Islet precursor cell (in vitro differentiated cells): ENCODE measurements around the gene SLC2A4RG.

Source experiments
- DNase-seq: peaks from one replicate; pipeline ENCODE4 v3.0.0-alpha.2; 2018

SLC2A4RG gene, protein sequence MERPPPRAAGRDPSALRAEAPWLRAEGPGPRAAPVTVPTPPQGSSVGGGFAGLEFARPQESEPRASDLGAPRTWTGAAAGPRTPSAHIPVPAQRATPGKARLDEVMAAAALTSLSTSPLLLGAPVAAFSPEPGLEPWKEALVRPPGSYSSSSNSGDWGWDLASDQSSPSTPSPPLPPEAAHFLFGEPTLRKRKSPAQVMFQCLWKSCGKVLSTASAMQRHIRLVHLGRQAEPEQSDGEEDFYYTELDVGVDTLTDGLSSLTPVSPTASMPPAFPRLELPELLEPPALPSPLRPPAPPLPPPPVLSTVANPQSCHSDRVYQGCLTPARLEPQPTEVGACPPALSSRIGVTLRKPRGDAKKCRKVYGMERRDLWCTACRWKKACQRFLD

DNA sequence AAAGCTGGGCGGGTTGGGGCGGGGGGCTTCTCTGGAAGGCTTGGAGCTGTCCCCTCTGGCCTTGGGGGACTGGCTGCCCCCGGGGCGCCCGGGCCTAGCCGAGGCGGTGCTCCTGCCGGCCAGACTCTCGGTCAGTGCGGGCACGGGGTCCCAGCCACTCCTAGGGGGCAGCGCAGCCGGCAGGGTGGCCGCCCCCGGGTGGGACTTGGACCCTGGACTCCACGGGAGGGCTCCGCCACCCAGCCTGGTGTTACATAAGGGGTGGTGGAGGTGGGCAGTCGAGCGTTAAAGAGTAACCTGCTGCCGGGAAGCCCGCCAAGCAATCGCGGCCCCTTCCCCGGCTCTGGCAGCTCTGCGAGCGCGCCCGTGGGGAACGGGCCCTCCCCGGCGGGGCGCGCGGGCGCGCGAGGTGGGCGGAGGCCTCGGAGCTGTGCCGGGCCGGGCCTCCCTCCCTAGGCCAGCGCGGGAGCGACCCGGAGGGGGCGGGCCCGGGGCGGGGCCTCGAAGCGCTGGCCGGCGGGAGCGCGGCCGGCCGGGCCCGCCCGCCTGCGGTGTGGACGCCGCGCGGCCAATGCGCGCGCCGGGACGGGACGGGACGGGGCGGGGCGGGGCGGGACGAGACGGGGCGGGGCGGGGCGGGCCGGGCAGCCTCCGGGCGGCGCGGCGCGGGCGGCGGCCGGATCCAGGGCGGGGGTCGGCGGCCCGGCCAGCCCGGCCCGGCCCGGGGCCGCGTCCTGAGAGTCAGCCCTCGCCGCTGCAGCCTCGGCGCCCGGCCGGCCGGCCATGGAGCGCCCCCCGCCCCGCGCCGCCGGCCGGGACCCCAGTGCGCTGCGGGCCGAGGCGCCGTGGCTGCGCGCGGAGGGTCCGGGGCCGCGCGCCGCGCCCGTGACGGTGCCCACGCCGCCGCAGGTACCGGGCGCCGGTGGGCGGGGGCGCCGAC lies at the start of gene SLC2A4RG:
TSS of gene SLC2A4RG (plus strand) at position 647 of the 940 bp plus-strand sequence. CDS start at position 784, 137 bp downstream.
- DNase-seq, result peak; percentile 79

DNA sequence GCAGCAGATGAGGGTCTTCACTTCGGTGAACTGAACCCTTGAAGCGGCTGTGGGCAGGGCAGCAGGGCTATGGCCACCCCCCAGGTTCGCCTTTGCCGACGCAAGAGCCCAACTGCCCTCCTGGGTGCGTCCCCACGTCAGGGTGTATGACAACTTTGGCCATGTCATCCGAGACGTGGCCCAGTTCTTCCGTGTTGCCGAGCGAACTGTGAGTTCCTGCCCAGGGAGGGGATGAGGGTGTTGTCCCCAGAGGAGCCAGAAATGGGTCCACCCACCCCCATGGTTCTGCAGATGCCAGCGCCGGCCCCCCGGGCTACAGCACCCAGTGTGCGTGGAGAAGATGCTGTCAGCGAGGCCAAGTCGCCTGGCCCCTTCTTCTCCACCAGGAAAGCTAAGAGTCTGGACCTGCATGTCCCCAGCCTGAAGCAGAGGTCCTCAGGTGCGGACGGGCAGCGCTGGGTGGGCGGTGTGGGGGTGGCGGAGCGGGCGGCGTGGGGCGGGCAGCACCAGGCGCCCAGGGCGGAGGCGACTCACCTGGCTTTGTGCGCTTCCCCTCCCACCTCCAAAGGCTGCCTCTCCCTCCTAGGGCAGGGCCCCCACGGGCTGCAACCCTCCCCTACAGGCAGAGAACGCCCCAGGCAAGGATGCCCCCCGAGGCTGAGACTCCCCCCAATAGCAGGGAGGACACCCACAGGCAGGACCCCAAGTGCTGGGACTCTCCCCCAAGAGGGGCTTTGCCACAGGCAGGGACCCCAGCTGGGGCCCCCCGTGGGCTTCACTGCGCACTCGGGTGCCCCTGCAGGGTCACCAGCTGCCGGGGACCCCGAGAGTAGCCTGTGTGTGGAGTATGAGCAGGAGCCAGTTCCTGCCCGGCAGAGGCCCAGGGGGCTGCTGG lies 49.3 kb upstream of the SLC2A4RG start:
- no peak for DNase-seq

DNA sequence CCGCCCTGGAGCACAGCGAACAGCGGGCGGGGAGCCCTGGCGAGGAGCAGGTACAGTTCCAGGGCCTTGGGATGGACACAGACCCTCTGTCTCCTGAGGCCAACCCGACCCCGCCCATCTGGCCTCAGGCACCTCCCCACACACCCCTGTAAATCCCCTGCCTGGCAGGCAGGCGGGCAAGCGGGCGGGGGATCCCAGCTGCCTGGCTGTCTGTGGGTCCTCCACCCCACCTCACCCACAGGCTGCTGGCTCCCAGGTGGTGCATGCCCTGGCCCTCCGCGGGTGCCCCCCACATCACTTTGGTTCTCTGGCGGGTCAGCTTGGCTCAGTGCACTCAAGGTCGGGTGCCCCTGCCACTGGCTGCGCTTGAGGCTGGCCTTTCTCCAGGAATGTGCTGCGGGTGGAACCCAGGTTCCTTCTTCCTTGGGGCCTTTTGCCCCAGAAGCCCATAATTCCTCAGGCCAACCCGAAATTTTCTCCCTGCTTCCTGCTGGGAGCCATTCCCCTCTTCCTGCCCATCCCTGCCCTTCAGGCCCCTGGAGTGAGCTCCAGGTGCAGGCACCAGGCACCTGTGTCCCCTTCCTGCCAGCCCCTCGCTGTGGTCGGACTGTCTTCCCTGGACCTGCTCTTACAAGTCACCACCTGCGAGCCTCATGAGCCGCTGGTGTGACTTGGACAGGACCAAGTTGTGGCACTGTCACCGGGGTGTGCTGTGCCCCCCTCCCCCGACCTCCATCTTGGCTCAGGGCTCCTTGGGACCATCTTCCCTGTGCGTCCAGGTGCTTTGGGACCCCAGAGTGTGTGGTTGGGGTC lies 48.5 kb upstream of the SLC2A4RG start:
- DNase-seq, result no peak

DNA sequence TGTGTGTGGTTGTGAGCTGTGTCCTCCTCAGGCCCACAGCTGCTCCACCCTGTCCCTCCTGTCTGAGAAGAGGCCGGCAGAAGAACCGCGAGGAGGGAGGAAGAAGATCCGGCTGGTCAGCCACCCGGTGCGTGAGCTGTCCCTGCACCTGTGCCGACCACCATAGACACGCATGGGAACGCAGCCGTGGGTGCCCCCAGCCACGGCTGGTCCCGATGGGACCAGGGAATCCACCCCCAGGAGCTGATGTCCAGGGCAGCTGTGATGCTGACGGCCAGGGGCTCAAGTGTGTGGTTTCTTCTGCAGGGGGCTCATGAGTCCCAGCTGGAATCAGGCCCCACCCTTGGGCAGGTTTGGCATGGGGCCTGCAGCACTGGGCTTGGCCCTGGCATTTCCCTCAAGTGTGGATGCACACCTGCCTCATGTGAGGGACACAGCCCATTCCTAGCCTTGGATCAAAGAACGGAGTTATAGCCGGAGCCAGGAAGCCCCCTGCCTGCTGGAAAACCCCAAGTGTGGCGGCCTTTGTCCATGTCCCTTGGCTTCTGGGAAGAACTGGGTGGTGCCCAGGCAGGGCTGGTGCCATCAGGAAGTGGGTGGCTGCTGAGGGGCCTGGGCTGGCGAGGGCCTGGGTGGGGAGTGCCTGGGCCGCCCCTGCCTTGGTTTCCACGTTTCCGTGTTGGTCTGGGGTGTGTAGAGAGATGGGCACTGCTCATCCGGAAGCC lies 47.7 kb upstream of the SLC2A4RG start:
- no peak for DNase-seq

DNA sequence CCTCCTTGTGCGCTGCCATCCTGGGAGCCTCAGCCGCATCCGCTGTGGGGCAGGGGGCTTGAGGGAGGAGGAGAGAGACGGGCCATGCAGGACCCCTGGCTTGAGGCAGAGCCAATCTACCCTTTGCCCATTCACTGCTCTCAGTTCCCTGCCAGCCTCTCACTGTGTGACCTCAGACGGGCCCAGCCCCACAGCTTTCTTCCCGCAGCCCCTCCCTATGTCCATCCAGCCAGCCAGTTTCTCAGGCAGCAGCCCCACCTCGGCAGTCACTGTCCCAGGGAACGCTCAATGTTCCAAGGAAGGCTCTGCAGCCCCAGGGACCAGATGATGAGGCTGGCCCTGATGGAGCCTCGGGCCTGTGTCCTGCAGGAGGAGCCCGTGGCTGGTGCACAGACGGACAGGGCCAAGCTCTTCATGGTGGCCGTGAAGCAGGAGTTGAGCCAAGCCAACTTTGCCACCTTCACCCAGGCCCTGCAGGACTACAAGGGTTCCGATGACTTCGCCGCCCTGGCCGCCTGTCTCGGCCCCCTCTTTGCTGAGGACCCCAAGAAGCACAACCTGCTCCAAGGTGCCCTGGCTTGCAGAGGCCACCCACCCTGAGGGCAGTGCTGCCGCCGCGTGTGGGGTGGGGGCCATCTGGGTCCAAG lies 47.0 kb upstream of the SLC2A4RG start:
- no peak for DNase-seq

GRCh38 chr20:63693083-63693732 lies 46.4 kb upstream of the SLC2A4RG start:
- DNase-seq, result no peak

GRCh38 chr20:63693733-63694583 lies 45.6 kb upstream of the SLC2A4RG start:
- DNase-seq, result no peak

DNA sequence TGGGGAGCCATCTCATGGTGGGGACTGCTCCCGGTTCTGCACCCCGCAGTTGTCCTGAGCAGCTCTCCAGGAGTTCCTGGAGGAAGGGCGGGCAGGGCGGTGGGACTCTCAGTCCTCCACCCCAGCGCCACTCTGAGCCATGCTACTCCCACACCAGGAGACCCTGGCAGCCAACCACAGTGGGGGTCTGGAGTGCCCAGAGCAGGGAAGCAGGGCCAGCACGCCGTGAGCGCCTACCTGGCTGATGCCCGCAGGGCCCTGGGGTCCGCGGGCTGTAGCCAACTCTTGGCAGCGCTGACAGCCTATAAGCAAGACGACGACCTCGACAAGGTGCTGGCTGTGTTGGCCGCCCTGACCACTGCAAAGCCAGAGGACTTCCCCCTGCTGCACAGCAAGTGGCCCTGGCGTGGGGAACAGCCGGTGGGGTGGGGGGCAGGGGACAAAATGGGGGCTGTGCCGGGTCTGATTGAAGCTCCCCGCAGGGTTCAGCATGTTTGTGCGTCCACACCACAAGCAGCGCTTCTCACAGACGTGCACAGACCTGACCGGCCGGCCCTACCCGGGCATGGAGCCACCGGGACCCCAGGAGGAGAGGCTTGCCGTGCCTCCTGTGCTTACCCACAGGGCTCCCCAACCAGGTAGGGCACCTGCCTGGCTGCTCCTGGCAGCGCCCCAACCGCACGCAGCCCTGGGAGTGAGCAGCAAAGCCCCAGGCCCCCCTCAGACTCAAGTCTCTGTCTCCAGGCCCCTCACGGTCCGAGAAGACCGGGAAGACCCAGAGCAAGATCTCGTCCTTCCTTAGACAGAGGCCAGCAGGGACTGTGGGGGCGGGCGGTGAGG lies 44.8 kb upstream of the SLC2A4RG start:
- DNase-seq, result no peak

DNA sequence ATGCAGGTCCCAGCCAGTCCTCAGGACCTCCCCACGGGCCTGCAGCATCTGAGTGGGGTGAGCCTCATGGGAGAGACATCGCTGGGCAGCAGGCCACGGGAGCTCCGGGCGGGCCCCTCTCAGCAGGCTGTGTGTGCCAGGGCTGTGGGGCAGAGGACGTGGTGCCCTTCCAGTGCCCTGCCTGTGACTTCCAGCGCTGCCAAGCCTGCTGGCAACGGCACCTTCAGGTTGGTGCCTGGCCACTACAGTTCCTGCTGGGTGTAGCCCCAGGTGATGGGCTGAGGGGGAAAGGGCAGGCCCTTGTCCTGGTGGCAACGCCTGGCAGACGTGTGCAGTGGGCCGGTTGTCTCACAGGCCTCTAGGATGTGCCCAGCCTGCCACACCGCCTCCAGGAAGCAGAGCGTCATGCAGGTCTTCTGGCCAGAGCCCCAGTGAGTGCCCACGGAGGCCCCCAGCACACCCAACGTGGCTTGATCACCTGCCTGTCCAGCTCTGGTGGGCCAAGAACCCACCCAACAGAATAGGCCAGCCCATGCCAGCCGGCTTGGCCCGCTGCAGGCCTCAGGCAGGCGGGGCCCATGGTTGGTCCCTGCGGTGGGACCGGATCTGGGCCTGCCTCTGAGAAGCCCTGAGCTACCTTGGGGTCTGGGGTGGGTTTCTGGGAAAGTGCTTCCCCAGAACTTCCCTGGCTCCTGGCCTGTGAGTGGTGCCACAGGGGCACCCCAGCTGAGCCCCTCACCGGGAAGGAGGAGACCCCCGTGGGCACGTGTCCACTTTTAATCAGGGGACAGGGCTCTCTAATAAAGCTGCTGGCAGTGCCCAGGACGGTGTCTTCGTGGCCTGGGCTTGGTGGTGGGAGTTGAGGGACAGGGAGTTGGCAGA lies 43.9 kb upstream of the SLC2A4RG start:
- DNase-seq, result no peak

- DNase-seq, result peak; percentile 80
These were observed 43.3 kb upstream of the SLC2A4RG start for GRCh38 chr20:63696306-63696627.

DNA sequence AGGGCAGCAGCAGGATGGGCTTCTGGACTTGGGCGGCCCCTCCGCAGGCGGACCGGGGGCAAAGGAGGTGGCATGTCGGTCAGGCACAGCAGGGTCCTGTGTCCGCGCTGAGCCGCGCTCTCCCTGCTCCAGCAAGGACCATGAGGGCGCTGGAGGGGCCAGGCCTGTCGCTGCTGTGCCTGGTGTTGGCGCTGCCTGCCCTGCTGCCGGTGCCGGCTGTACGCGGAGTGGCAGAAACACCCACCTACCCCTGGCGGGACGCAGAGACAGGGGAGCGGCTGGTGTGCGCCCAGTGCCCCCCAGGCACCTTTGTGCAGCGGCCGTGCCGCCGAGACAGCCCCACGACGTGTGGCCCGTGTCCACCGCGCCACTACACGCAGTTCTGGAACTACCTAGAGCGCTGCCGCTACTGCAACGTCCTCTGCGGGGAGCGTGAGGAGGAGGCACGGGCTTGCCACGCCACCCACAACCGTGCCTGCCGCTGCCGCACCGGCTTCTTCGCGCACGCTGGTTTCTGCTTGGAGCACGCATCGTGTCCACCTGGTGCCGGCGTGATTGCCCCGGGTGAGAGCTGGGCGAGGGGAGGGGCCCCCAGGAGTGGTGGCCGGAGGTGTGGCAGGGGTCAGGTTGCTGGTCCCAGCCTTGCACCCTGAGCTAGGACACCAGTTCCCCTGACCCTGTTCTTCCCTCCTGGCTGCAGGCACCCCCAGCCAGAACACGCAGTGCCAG lies 42.8 kb upstream of the SLC2A4RG start, which contains the start of gene TNFRSF6B:
TSS of gene TNFRSF6B (plus strand) at position 25 of the 729 bp plus-strand sequence. CDS start at position 141, 116 bp downstream.
- DNase-seq, result peak; percentile 79

- DNase-seq, result peak; percentile 54
These were observed 42.2 kb upstream of the SLC2A4RG start for GRCh38 chr20:63697357-63697867.

DNA sequence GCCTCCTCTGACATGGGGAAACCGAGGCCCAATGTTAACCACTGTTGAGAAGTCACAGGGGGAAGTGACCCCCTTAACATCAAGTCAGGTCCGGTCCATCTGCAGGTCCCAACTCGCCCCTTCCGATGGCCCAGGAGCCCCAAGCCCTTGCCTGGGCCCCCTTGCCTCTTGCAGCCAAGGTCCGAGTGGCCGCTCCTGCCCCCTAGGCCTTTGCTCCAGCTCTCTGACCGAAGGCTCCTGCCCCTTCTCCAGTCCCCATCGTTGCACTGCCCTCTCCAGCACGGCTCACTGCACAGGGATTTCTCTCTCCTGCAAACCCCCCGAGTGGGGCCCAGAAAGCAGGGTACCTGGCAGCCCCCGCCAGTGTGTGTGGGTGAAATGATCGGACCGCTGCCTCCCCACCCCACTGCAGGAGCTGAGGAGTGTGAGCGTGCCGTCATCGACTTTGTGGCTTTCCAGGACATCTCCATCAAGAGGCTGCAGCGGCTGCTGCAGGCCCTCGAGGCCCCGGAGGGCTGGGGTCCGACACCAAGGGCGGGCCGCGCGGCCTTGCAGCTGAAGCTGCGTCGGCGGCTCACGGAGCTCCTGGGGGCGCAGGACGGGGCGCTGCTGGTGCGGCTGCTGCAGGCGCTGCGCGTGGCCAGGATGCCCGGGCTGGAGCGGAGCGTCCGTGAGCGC lies 41.6 kb upstream of the SLC2A4RG start:
- peak; percentile 49 for DNase-seq

- peak; percentile 85 for DNase-seq
These were observed 40.7 kb upstream of the SLC2A4RG start for GRCh38 chr20:63698739-63699465.
